ENCODE data around the gene DUS3L. TPM values are rescaled to one million over a fixed set of nuclear protein-coding genes. Genes with fewer than 3 reads are reported as not detected.

The DUS3L gene
- total and polyA plus RNA-seq, 2 experiments from 2014 or later: 26.7 to 28.9 TPM

GRCh38 chr19:5814123-5814851 is 23.3 kb upstream of the DUS3L start:
- DNase-seq (ENCODE audit: low spot score): no peak
- WGBS (ENCODE audit: low lambda C conversion rate, missing lambda C conversion rate): 81% methylated on average over 9 of the region's 9 CpGs
- no peak for TF ChIP-seq EZH2phosphoT487 (IDR thresholded peaks at IDR 0.05; ENCODE audit: low read depth, severe bottlenecking, unreplicated experiment)
- TF ChIP-seq EZH2 (IDR thresholded peaks at IDR 0.05; ENCODE audit: borderline replicate concordance): no peak
- H3K4me2 ChIP-seq: no peak overlapping the region
- no peaks in the 10 kb centered on the region for H3K9me2 ChIP-seq (replicated peaks; ENCODE audit: insufficient read depth)
- H3K79me2 ChIP-seq: no peaks in the 10 kb centered on the region
- H3K9me3 ChIP-seq (ENCODE audit: low read depth): no peaks in the 10 kb centered on the region
- H3K4me1 ChIP-seq (ENCODE audit: insufficient read depth): no peaks in the 10 kb centered on the region
- H3K27ac ChIP-seq: no peak overlapping the region
- H3K4me3 ChIP-seq: no peak overlapping the region
- no peaks in the 10 kb centered on the region for H3K36me3 ChIP-seq (replicated peaks; ENCODE audit: insufficient read depth, low read depth)
- no peaks in the 10 kb centered on the region for H4K20me1 ChIP-seq (ENCODE audit: insufficient read depth, poor library complexity, severe bottlenecking)
- no peak overlapping the region for H2AFZ ChIP-seq
- no peaks in the 10 kb centered on the region for H3K27me3 ChIP-seq

- TF ChIP-seq EZH2phosphoT487 (IDR thresholded peaks at IDR 0.05; ENCODE audit: low read depth, severe bottlenecking, unreplicated experiment): no peak
- TF ChIP-seq CTCF (IDR thresholded peaks at IDR 0.05; ENCODE audit: poor library complexity): no peak
- no peak for TF ChIP-seq EZH2 (IDR thresholded peaks at IDR 0.05; ENCODE audit: borderline replicate concordance)
- H3K27me3 ChIP-seq: no peaks in the 10 kb centered on the region
- no peak overlapping the region for H3K27ac ChIP-seq
- H3K9me3 ChIP-seq (ENCODE audit: low read depth): no peaks in the 10 kb centered on the region
- H4K20me1 ChIP-seq (ENCODE audit: insufficient read depth, poor library complexity, severe bottlenecking): no peaks in the 10 kb centered on the region
- no peak overlapping the region for H2AFZ ChIP-seq
- no peak for DNase-seq (ENCODE audit: low spot score)
- no peak overlapping the region for H3K4me2 ChIP-seq
- H3K4me1 ChIP-seq (ENCODE audit: insufficient read depth): no peaks in the 10 kb centered on the region
- no peak overlapping the region for H3K4me3 ChIP-seq
- H3K9me2 ChIP-seq (replicated peaks; ENCODE audit: insufficient read depth): no peaks in the 10 kb centered on the region
- H3K79me2 ChIP-seq: no peaks in the 10 kb centered on the region
- no peaks in the 10 kb centered on the region for H3K36me3 ChIP-seq (replicated peaks; ENCODE audit: insufficient read depth, low read depth)
- 97% methylated on average over 4 of the region's 4 CpGs for WGBS (ENCODE audit: low lambda C conversion rate, missing lambda C conversion rate)
Measured at GRCh38 chr19:5811117-5811516, 20.2 kb upstream of the DUS3L start.

DNA sequence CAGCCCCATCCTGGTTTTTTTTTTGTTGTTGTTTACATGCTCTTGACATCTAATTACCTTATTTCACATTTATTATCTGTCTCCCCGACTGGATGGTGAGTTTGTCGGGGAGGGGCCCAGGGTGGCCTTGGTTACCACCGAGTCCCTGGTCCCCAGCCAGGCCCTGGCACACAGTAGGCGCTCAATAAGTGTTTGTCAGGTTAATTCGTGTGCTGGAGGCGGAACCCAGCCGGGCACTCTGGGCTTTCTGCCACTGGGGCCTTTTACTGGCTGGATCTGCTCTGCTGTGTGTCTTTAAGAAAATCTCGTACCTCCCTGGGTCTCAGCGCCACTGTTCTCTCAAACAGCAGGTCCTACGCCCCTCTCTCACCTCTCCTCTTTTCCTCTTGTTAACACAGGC is 18.5 kb upstream of the DUS3L start:
- no peaks in the 10 kb centered on the region for H4K20me1 ChIP-seq (ENCODE audit: insufficient read depth, poor library complexity, severe bottlenecking)
- H3K9me2 ChIP-seq (replicated peaks; ENCODE audit: insufficient read depth): no peaks in the 10 kb centered on the region
- H3K27ac ChIP-seq: no peak overlapping the region
- no peaks in the 10 kb centered on the region for H3K27me3 ChIP-seq
- H2AFZ ChIP-seq: no peak overlapping the region
- no peak for DNase-seq (ENCODE audit: low spot score)
- TF ChIP-seq EZH2 (IDR thresholded peaks at IDR 0.05; ENCODE audit: borderline replicate concordance) (no peak), EZH2phosphoT487 (IDR thresholded peaks at IDR 0.05; ENCODE audit: low read depth, severe bottlenecking, unreplicated experiment) (no peak), CTCF (IDR thresholded peaks at IDR 0.05; ENCODE audit: poor library complexity) (no peak)
- no peak overlapping the region for H3K4me2 ChIP-seq
- no peak overlapping the region for H3K4me3 ChIP-seq
- peaks cover 3% of the 10 kb centered on the region for H3K4me1 ChIP-seq (ENCODE audit: insufficient read depth)
- no peaks in the 10 kb centered on the region for H3K9me3 ChIP-seq (ENCODE audit: low read depth)
- no peaks in the 10 kb centered on the region for H3K36me3 ChIP-seq (replicated peaks; ENCODE audit: insufficient read depth, low read depth)
- WGBS (ENCODE audit: low lambda C conversion rate, missing lambda C conversion rate): 88% methylated on average over 10 of the region's 10 CpGs
- no peaks in the 10 kb centered on the region for H3K79me2 ChIP-seq

DNA sequence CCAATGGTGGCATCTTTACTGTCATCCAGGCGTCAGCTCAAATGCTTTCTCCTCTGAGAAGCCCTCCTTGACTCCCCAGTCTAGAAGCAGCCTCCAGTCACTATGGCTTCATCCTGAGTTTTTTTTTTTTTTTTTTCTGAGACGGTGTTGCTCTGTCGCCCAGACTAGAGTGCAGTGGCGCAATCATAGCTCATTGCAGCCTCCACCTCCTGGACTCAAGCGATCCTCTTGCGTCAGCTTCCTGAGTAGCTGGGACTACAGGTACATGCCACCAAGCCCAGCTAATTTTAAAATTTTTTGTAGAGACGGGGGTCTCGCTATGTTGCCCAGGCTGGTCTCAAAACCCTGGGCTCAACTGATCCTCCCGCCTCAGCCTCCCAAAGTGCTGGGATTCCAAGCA is 18.1 kb upstream of the DUS3L start:
- Histone ChIP-seq H3K4me2 (no peak overlapping the region), H3K9me3 (ENCODE audit: low read depth) (no peaks in the 10 kb centered on the region), H3K79me2 (no peaks in the 10 kb centered on the region), H4K20me1 (ENCODE audit: insufficient read depth, poor library complexity, severe bottlenecking) (no peaks in the 10 kb centered on the region), H3K4me1 (ENCODE audit: insufficient read depth) (peaks cover 6% of the 10 kb centered on the region), H3K27ac (no peak overlapping the region), H3K36me3 (replicated peaks; ENCODE audit: insufficient read depth, low read depth) (no peaks in the 10 kb centered on the region), H3K27me3 (no peaks in the 10 kb centered on the region), H3K4me3 (no peak overlapping the region), H2AFZ (no peak overlapping the region), H3K9me2 (replicated peaks; ENCODE audit: insufficient read depth) (no peaks in the 10 kb centered on the region)
- TF ChIP-seq CTCF (IDR thresholded peaks at IDR 0.05; ENCODE audit: poor library complexity): no peak
- no peak for TF ChIP-seq EZH2 (IDR thresholded peaks at IDR 0.05; ENCODE audit: borderline replicate concordance)
- TF ChIP-seq EZH2phosphoT487 (IDR thresholded peaks at IDR 0.05; ENCODE audit: low read depth, severe bottlenecking, unreplicated experiment): no peak
- 89% methylated on average over 9 of the region's 9 CpGs for WGBS (ENCODE audit: low lambda C conversion rate, missing lambda C conversion rate)
- peak; percentile 14 for DNase-seq (ENCODE audit: low spot score)
